ENCODE results near the gene OBSCN.

Gene OBSCN

DNA sequence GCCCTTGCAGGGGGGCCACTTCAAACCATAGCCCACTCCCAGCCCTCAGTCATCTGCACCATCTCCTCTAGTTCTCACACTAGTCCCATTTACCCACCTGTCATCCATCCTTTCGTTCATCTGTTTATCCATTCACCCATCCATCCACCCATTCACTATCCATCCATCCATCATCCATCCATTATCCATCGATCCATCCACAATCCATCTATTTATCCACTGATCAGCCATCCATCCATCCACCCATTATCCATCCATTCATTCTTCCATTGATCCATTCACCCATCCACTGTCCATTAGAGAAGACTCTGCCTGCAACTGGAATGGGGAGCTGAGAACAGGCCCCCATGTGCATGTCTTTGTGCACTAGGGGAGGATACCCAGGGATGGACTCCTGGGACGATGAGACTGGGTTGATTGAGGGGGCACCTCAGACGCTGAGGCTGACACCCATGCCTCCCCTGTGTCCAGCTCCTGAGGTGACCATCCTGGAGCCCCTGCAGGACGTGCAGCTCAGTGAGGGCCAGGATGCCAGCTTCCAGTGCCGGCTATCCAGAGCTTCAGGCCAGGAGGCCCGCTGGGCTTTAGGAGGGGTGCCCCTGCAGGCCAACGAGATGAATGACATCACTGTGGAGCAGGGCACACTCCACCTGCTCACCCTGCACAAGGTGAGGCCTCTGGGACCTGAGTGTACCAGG, 100.9 kb downstream of the OBSCN start:
- Histone ChIP-seq H3K4me1 (ENCODE audit: insufficient read depth, low read length) (no peaks in the 10 kb centered on the region), H3K36me3 (ENCODE audit: insufficient read depth, low read depth, low read length) (no peaks in the 10 kb centered on the region), H3K4me3 (ENCODE audit: low read length) (no peak overlapping the region), H3K27me3 (ENCODE audit: insufficient read depth, low read length) (no peaks in the 10 kb centered on the region), H3K27ac (ENCODE audit: low read length) (no peak overlapping the region), H3K9ac (ENCODE audit: low read depth, low read length) (no peak overlapping the region), H3K9me3 (ENCODE audit: insufficient read depth, low read depth, low read length) (peaks cover 10% of the 10 kb centered on the region)

DNA sequence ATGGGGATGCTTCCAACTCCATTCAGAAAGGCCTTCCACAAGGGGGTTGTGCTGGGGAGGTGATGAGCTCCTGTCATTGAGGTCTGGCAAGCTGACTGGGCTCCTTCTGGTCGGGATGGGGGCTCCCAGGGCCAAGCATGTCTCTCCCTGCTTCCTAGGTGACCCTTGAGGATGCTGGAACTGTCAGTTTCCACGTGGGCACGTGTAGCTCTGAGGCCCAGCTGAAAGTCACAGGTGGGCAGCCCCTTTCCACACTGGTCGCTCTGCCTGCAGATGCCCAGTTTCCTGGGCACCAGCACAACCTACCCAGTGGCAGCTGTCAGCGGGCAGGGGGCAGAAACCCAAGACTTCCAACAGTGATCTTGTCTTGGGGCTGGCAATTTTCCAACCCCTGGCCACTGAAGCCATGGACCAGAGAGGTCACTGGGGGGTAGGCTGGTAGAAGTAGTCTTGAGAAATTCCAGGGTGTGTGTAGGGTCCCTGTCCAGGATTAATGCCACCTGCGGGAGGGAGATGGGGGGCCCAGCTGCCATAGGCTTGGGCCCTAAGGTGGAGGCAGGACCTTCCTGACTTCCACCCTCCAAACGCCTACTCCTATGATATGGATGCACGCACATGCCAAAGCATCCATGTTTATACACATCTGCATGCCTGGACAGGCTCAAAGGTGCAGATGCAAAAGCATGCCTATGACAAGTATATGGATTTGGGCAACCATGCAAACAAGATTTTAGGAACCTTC, 101.7 kb downstream of the OBSCN start:
- no peak overlapping the region for H3K9ac ChIP-seq (ENCODE audit: low read depth, low read length)
- no peaks in the 10 kb centered on the region for H3K27me3 ChIP-seq (ENCODE audit: insufficient read depth, low read length)
- H3K9me3 ChIP-seq (ENCODE audit: insufficient read depth, low read depth, low read length): peaks cover 10% of the 10 kb centered on the region
- H3K4me3 ChIP-seq (ENCODE audit: low read length): no peak overlapping the region
- H3K27ac ChIP-seq (ENCODE audit: low read length): no peak overlapping the region
- H3K36me3 ChIP-seq (ENCODE audit: insufficient read depth, low read depth, low read length): no peaks in the 10 kb centered on the region
- H3K4me1 ChIP-seq (ENCODE audit: insufficient read depth, low read length): no peaks in the 10 kb centered on the region

DNA sequence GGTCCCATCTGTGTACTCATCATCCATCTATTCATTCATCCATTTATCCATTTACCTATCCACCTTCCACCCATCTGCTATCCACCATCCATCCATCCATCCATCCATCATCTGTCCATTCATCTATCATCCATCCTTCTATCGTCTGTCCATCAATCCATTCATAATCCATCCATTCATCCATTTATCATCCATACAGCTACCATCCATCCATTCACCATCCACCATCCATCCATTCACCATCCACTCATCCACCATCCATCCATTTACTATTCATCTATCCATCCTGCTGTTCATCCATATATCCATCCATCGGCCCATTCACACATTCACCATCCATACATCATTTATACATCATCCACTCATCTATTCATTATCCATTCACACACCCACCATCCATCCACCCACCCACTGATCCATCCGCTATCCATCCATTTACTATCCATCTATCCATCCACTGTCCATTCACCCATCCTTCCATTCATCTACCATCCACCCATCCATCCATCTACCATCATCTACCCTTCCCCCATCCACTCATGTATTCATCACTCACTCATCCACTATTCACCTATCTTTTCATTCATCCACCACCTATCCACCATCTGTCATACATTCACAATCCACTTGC, 102.4 kb downstream of the OBSCN start:
- Histone ChIP-seq H3K27ac (ENCODE audit: low read length) (no peak overlapping the region), H3K4me3 (ENCODE audit: low read length) (no peak overlapping the region), H3K27me3 (ENCODE audit: insufficient read depth, low read length) (no peaks in the 10 kb centered on the region), H3K4me1 (ENCODE audit: insufficient read depth, low read length) (no peaks in the 10 kb centered on the region), H3K36me3 (ENCODE audit: insufficient read depth, low read depth, low read length) (no peaks in the 10 kb centered on the region), H3K9ac (ENCODE audit: low read depth, low read length) (no peak overlapping the region), H3K9me3 (ENCODE audit: insufficient read depth, low read depth, low read length) (peaks cover 10% of the 10 kb centered on the region)

DNA sequence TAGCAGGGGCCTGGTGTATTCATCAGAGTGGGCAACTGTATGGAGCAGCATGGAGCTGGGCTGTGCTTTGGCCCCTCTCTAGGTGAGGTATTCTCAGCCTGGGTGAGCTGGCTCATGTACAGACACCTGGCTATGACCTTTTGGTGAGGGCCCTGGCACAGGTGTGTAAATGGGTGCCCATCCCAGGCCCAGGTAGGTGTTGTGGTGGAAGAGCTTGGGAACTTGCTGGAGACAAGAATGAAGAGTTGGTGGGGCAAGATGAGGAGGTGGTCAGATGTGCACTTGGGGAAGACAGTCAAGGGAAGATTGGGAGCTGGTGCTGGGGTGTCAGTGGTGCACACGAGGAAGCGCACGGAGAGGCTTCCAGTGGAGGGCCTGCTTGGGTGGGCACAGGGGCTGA, 103.2 kb downstream of the OBSCN start:
- H3K9me3 ChIP-seq (ENCODE audit: insufficient read depth, low read depth, low read length): peaks cover 10% of the 10 kb centered on the region
- no peaks in the 10 kb centered on the region for H3K4me1 ChIP-seq (ENCODE audit: insufficient read depth, low read length)
- no peak overlapping the region for H3K27ac ChIP-seq (ENCODE audit: low read length)
- no peaks in the 10 kb centered on the region for H3K27me3 ChIP-seq (ENCODE audit: insufficient read depth, low read length)
- H3K36me3 ChIP-seq (ENCODE audit: insufficient read depth, low read depth, low read length): no peaks in the 10 kb centered on the region
- H3K4me3 ChIP-seq (ENCODE audit: low read length): no peak overlapping the region
- no peak overlapping the region for H3K9ac ChIP-seq (ENCODE audit: low read depth, low read length)

DNA sequence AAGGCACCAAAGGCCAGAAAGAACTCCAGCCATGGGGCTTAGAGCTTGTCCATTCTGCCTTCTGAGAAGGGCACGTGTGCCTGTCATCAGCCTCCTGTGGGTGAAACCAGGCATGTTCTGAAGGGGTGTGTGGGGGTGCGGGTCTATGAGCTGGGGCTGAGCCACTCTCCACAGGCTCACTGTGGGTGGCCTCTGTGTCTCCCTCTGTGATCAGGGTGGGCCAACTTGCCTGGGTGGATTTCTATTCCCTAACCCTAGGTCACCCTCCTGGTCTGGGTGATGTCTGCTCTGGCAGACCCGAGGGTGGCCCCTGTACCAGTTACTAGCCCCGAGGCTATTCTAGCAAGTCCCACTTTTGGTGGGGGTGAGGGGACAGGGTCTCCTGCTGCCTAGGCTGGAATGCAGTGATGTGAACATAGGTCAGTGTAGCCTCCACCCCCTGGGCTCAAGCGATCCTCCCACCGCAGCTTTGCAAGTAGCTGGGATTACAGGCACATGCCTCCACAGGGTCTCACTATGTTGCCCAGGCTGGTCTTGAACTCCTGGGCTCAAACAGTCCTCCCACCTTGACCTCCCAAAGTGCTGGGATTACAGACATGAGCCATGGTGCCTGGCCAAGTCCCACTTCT, 104.4 kb downstream of the OBSCN start:
- H3K27me3 ChIP-seq (ENCODE audit: insufficient read depth, low read length): no peaks in the 10 kb centered on the region
- H3K4me1 ChIP-seq (ENCODE audit: insufficient read depth, low read length): no peaks in the 10 kb centered on the region
- H3K27ac ChIP-seq (ENCODE audit: low read length): no peak overlapping the region
- no peak overlapping the region for H3K4me3 ChIP-seq (ENCODE audit: low read length)
- no peaks in the 10 kb centered on the region for H3K36me3 ChIP-seq (ENCODE audit: insufficient read depth, low read depth, low read length)
- peaks cover 10% of the 10 kb centered on the region for H3K9me3 ChIP-seq (ENCODE audit: insufficient read depth, low read depth, low read length)
- no peak overlapping the region for H3K9ac ChIP-seq (ENCODE audit: low read depth, low read length)

DNA sequence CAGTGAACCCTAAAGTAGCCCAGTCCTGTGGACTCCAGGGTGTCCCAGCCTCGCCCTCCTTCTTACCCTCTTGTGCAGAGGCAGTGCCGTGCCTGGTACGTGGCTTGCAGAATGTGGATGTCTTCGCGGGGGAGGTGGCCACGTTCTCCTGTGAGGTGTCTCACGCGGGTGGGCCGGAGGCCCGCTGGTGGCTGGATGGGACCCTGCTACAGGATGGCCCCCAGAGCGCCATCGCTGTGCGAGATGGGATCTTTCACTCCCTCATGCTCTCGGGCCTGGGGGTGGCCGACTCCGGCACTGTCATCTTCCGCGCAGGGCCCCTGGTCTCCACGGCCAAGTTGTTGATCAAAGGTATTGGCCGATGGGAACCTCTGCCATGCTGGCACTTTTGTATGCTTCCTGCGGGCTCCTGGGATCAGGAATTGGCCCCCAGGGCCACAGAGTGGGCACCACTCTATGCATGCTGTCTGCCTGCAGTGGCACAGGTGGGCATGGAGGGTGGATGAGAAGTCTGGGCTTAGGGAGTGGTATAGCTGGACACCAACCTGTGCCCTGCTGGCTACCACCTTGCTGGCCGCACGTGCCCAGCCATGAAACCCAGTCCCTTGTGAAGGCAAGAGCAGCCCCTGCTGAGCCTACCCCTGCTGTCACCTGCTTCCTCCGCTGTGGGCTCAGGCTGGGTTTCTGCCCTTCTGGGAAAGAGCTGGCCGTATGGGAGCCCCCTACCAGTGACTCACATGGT, 105.9 kb downstream of the OBSCN start:
- no peaks in the 10 kb centered on the region for H3K27me3 ChIP-seq (ENCODE audit: insufficient read depth, low read length)
- no peaks in the 10 kb centered on the region for H3K4me1 ChIP-seq (ENCODE audit: insufficient read depth, low read length)
- H3K36me3 ChIP-seq (ENCODE audit: insufficient read depth, low read depth, low read length): no peaks in the 10 kb centered on the region
- H3K9me3 ChIP-seq (ENCODE audit: insufficient read depth, low read depth, low read length): peaks cover 10% of the 10 kb centered on the region
- H3K9ac ChIP-seq (ENCODE audit: low read depth, low read length): no peak overlapping the region
- H3K27ac ChIP-seq (ENCODE audit: low read length): no peak overlapping the region
- no peak overlapping the region for H3K4me3 ChIP-seq (ENCODE audit: low read length)

DNA sequence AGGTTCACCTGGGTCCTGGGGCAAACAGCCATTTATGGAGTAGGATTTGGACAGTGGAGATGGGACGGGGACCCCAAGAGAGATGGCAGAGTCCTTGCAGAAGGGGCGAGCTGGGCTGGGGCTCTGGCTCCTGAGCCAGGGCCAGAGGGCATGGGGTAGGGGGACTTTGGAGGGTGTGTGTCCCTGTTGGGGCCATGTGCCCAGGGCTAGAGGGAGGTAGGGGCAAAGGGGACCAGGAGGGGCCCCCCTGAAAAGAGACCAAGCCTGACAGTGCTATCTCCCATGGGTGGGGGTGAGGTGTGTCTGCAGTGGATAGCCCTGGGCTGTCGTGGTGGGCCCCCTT, 106.4 kb downstream of the OBSCN start:
- Histone ChIP-seq H3K4me3 (ENCODE audit: low read length) (no peak overlapping the region), H3K27ac (ENCODE audit: low read length) (no peak overlapping the region), H3K27me3 (ENCODE audit: insufficient read depth, low read length) (no peaks in the 10 kb centered on the region), H3K36me3 (ENCODE audit: insufficient read depth, low read depth, low read length) (peaks cover 2% of the 10 kb centered on the region; the same call in 1 of the 2 replicates), H3K9ac (ENCODE audit: low read depth, low read length) (no peak overlapping the region), H3K9me3 (ENCODE audit: insufficient read depth, low read depth, low read length) (peaks cover 10% of the 10 kb centered on the region), H3K4me1 (ENCODE audit: insufficient read depth, low read length) (no peaks in the 10 kb centered on the region)

DNA sequence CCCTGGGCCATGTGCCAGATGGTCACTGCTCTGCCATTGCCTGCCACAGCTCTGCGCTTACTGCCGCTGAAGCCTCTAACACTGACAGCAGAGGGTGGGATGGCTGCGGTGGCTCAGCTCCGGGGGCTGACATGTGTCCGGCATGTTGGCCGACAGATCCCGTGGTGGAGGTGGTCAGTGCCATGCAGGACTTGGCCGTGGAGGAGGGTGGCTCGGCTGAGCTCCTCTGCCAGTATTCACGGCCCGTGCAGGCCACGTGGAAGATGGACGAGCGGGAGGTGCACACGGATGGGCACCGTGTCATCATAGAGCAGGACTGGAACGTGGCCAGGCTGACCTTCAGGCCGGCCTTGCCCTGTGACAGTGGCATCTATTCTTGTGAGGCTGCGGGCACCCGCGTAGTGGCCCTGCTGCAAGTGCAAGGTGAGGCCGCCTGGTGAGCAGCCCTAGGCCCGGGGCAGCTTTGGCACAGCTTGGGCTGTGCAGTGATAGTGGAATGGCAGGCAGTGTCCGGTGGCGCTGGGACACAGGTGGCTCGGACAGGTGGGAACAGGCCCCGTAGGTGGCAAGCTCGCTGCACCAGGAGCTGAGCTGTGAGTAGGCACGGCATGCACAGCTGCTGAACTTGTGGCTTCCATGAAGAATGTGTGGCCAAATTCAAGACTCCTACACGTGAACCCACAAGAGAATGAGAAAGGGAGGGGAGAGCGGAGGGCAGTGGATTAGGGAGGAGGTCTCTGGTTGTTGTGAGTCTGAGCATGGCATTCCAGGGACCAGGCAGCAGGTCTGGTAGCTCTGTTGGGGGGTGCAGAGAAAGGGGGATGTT, 107.0 kb downstream of the OBSCN start:
- peaks cover 8% of the 10 kb centered on the region; the same call in 1 of the 2 replicates for H3K36me3 ChIP-seq (ENCODE audit: insufficient read depth, low read depth, low read length)
- no peaks in the 10 kb centered on the region for H3K27me3 ChIP-seq (ENCODE audit: insufficient read depth, low read length)
- no peak overlapping the region for H3K9ac ChIP-seq (ENCODE audit: low read depth, low read length)
- no peak overlapping the region for H3K27ac ChIP-seq (ENCODE audit: low read length)
- no peak overlapping the region for H3K4me3 ChIP-seq (ENCODE audit: low read length)
- peaks cover 10% of the 10 kb centered on the region for H3K9me3 ChIP-seq (ENCODE audit: insufficient read depth, low read depth, low read length)
- H3K4me1 ChIP-seq (ENCODE audit: insufficient read depth, low read length): no peaks in the 10 kb centered on the region

DNA sequence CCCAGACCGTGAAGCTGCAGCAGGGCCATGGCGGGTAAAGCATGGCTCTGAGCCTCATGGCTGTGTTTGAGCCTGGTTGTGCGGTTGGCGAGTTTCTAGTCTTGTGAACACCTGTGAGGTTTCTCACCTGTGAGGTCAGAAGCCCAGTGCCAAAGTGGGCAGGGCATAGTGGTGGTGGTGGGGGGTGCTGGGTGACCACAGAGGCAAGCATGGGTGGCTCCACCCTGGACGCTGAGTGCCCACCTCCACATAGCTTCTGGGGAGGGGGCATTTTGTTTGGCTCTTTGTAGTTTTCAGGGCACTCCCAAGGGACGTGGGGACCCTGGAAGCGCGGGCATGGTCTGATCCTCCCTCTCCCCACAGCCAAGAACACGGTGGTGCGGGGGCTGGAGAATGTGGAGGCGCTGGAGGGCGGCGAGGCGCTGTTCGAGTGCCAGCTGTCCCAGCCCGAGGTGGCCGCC, 107.7 kb downstream of the OBSCN start:
- Histone ChIP-seq H3K9ac (ENCODE audit: low read depth, low read length) (no peak overlapping the region), H3K36me3 (ENCODE audit: insufficient read depth, low read depth, low read length) (peaks cover 15% of the 10 kb centered on the region)

DNA sequence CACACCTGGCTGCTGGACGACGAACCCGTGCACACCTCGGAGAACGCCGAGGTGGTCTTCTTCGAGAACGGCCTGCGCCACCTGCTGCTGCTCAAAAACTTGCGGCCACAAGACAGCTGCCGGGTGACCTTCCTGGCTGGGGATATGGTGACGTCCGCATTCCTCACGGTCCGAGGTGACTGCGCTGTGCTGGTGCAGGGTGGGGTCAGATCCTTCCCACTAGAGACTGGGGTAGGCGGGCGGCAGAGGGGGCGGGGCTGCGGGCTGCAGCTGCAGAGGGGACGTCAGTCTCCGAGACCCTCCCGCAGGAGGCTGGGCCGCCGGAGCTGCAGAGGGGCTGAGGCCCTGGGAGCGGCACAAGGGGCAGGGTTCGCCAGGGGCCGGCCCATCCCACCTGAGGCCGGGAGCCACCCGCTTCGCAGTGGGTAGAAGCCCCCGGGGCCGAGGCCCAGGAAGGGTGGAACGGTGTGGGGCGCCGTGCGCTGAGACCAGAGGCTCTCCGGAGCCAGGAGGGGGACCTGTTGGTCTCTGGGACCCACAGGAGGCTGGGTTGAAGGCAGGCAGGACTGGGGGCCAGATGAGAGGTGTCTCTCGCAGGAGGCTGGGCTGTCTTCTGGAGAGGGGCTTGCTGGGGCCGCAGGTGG, 108.2 kb downstream of the OBSCN start:
- no peak overlapping the region for H3K9ac ChIP-seq (ENCODE audit: low read depth, low read length)
- H3K4me1 ChIP-seq (ENCODE audit: insufficient read depth, low read length): no peaks in the 10 kb centered on the region
- H3K27ac ChIP-seq (ENCODE audit: low read length): no peak overlapping the region
- no peak overlapping the region for H3K4me3 ChIP-seq (ENCODE audit: low read length)
- peaks cover 20% of the 10 kb centered on the region for H3K36me3 ChIP-seq (ENCODE audit: insufficient read depth, low read depth, low read length)
- H3K27me3 ChIP-seq (ENCODE audit: insufficient read depth, low read length): no peaks in the 10 kb centered on the region
- H3K9me3 ChIP-seq (ENCODE audit: insufficient read depth, low read depth, low read length): peaks cover 10% of the 10 kb centered on the region

More for the DNA sequence above, 107.7 kb downstream of the OBSCN start:
- Histone ChIP-seq H3K27ac (ENCODE audit: low read length) (no peak overlapping the region), H3K9me3 (ENCODE audit: insufficient read depth, low read depth, low read length) (peaks cover 10% of the 10 kb centered on the region), H3K27me3 (ENCODE audit: insufficient read depth, low read length) (no peaks in the 10 kb centered on the region), H3K4me1 (ENCODE audit: insufficient read depth, low read length) (no peaks in the 10 kb centered on the region), H3K4me3 (ENCODE audit: low read length) (no peak overlapping the region)
